RWPE2 (cell line): ENCODE results near the gene UPF3A.

ENCODE experiments used
- ATAC-seq: fragments of 200-7000 bp; cut with Tn5 transposase; 3 replicates; pipeline ENCODE4 v1.9.1; 2021; ENCODE audit warnings: low read depth
- DNase-seq: peaks from one replicate; pipeline ENCODE4 v3.0.0-alpha.2; 2020; ENCODE audit warnings: low spot score
- H3K27ac ChIP-seq: fragments of 450-650 bp; 2 replicates; pipeline ENCODE4 v1.5.1; 2017; ENCODE audit warnings: mild to moderate bottlenecking; ENCODE audit not compliant: poor library complexity, severe bottlenecking
- H3K27me3 ChIP-seq: fragments of 250-450 bp; sonication (Bioruptor Pico); 2 replicates; pipeline ENCODE4 v1.5.1; 2021; ENCODE audit warnings: mild to moderate bottlenecking, moderate library complexity; ENCODE audit not compliant: insufficient read depth, poor library complexity, severe bottlenecking
- H3K36me3 ChIP-seq: fragments of 250-450 bp; sonication (Bioruptor Pico); 2 replicates; pipeline ENCODE4 v1.5.1; 2020; ENCODE audit warnings: low read depth, mild to moderate bottlenecking, moderate library complexity
- H3K4me1 ChIP-seq: fragments of 250-450 bp; sonication (Bioruptor Pico); 2 replicates; pipeline ENCODE4 v1.5.1; 2021; ENCODE audit warnings: mild to moderate bottlenecking, moderate library complexity; ENCODE audit not compliant: insufficient read depth, poor library complexity, severe bottlenecking
- H3K4me3 ChIP-seq: fragments of 250-450 bp; sonication (Bioruptor Pico); 2 replicates; pipeline ENCODE4 v1.5.1; 2021; ENCODE audit warnings: mild to moderate bottlenecking, moderate library complexity; ENCODE audit not compliant: severe bottlenecking
- H3K9me3 ChIP-seq: fragments of 250-450 bp; sonication (Bioruptor Pico); 2 replicates; pipeline ENCODE4 v1.5.1; 2021; ENCODE audit warnings: mild to moderate bottlenecking, moderate library complexity; ENCODE audit not compliant: severe bottlenecking
- CTCF ChIP-seq: fragments of 450-650 bp; IDR thresholded peaks from one replicate; pipeline ENCODE4 v1.5.1; 2017; ENCODE audit warnings: mild to moderate bottlenecking, moderate library complexity; ENCODE audit not compliant: poor library complexity, severe bottlenecking

UPF3A gene

GRCh38 chr13:114303700-114304327, 22.4 kb downstream of the UPF3A start:
- no peak overlapping the region for H3K4me3 ChIP-seq
- no peaks in the 10 kb centered on the region for H3K9me3 ChIP-seq
- H3K36me3 ChIP-seq = peaks cover 37% of the 10 kb centered on the region
- no peak for ATAC-seq
- no peaks in the 10 kb centered on the region for H3K4me1 ChIP-seq
- no peak for TF ChIP-seq CTCF
- DNase-seq = no peak
- no peak overlapping the region for H3K27ac ChIP-seq
- no peaks in the 10 kb centered on the region for H3K27me3 ChIP-seq

GRCh38 chr13:114304346-114305034, 23.1 kb downstream of the UPF3A start:
- no peaks in the 10 kb centered on the region for H3K4me1 ChIP-seq
- TF ChIP-seq CTCF = no peak
- ATAC-seq (no peak), DNase-seq (no peak)
- no peaks in the 10 kb centered on the region for H3K9me3 ChIP-seq
- no peaks in the 10 kb centered on the region for H3K27me3 ChIP-seq
- no peak overlapping the region for H3K27ac ChIP-seq
- no peak overlapping the region for H3K4me3 ChIP-seq
- H3K36me3 ChIP-seq = peaks cover 34% of the 10 kb centered on the region

GRCh38 chr13:114309086-114309485, 27.7 kb downstream of the UPF3A start:
- DNase-seq (no peak), ATAC-seq (no peak)
- H3K4me1 ChIP-seq = peaks cover 10% of the 10 kb centered on the region
- no peak overlapping the region for H3K27ac ChIP-seq
- no peaks in the 10 kb centered on the region for H3K9me3 ChIP-seq
- H3K36me3 ChIP-seq = peaks cover 12% of the 10 kb centered on the region
- no peaks in the 10 kb centered on the region for H3K27me3 ChIP-seq
- TF ChIP-seq CTCF = no peak
- H3K4me3 ChIP-seq = no peak overlapping the region

GRCh38 chr13:114309806-114310410, 28.5 kb downstream of the UPF3A start:
- TF ChIP-seq CTCF = no peak
- no peak for DNase-seq
- Histone ChIP-seq H3K4me1 (peaks cover 10% of the 10 kb centered on the region), H3K4me3 (no peak overlapping the region), H3K27ac (no peak overlapping the region), H3K36me3 (peaks cover 8% of the 10 kb centered on the region), H3K27me3 (no peaks in the 10 kb centered on the region), H3K9me3 (no peaks in the 10 kb centered on the region)
- ATAC-seq = no peak
